OCI-LY3 (cell line): Measurements from ENCODE around the gene SLC9A7.

Source experiments
- CTCF ChIP-seq: fragments of 200-600, 300-600 bp; sonication (generic); IDR thresholded peaks from 2 replicates; pipeline ENCODE4 v1.5.1; 2014; ENCODE audit warnings: antibody characterized with exemption, low read length, low read depth
- EZH2phosphoT487 ChIP-seq: fragments of 200-600 bp; shearing (Covaris generic); IDR thresholded peaks from 2 replicates; pipeline ENCODE4 v1.6.1; 2018; ENCODE audit warnings: antibody characterized with exemption, mixed run types, low read depth

DNA sequence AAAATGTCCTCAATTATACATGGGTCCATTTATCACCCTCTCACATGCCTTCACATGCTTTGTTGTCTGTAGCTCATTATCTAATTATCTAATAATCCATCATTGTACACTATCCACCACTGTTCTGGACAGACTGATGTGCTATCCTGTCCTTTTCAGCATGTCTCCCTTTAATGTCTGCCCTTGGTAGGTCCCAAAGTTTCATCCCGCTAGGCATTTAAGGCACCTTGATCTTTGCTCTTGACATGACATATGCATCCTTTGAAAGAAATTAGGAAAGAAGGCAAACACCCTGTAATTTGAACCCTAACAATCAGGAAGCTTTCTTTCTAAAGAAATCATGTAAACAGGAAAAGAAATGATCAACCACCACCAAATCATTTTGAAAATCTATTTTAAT lies 179.7 kb downstream of the SLC9A7 start:
- TF ChIP-seq CTCF (no peak), EZH2phosphoT487 (no peak)
